OCI-LY1 (cell line): ENCODE measurements around the gene HLTF.

Source experiments
- H2AFZ ChIP-seq: fragments of 200-600 bp; sonication (generic), shearing (Covaris generic); 2 replicates; pipeline ENCODE4 v1.6.0; 2014; ENCODE audit warnings: antibody characterized with exemption, mild to moderate bottlenecking, low read length
- H3F3A ChIP-seq: fragments of 200-600 bp; sonication (generic), shearing (Covaris generic); 2 replicates; pipeline ENCODE4 v1.6.0; 2014; ENCODE audit warnings: mild to moderate bottlenecking, antibody characterized with exemption, low read length, moderate library complexity; ENCODE audit not compliant: insufficient read depth
- H3K27ac ChIP-seq: fragments of 200-600 bp; sonication (generic); 2 replicates; pipeline ENCODE4 v1.5.1; 2014; ENCODE audit warnings: low read length, mixed run types, mild to moderate bottlenecking, low read depth; ENCODE audit not compliant: poor library complexity, severe bottlenecking
- H3K27me3 ChIP-seq: fragments of 200-600 bp; sonication (generic); 2 replicates; pipeline ENCODE4 v1.6.0; 2014; ENCODE audit warnings: antibody characterized with exemption, mild to moderate bottlenecking, low read length, moderate library complexity; ENCODE audit not compliant: insufficient read depth
- H3K36me3 ChIP-seq: fragments of 200-600 bp; sonication (generic); 2 replicates; pipeline ENCODE4 v1.6.1; 2014; ENCODE audit warnings: mild to moderate bottlenecking, antibody characterized with exemption, low read length, moderate library complexity, mixed read lengths; ENCODE audit not compliant: insufficient read depth
- H3K4me1 ChIP-seq: fragments of 200-600 bp; sonication (generic); 2 replicates; pipeline ENCODE4 v1.5.1; 2014; ENCODE audit warnings: mild to moderate bottlenecking, low read length, moderate library complexity; ENCODE audit not compliant: insufficient read depth, severe bottlenecking
- H3K4me2 ChIP-seq: fragments of 200-600 bp; sonication (generic), shearing (Covaris generic); 2 replicates; pipeline ENCODE4 v1.6.1; 2014; ENCODE audit warnings: low read length
- H3K4me3 ChIP-seq: fragments of 200-600 bp; sonication (generic); 2 replicates; pipeline ENCODE4 v1.5.1; 2014; ENCODE audit warnings: low read length, low read depth, mild to moderate bottlenecking, mixed read lengths; ENCODE audit not compliant: poor library complexity, severe bottlenecking
- H3K79me2 ChIP-seq: fragments of 200-600 bp; shearing (Covaris generic); 2 replicates; pipeline ENCODE4 v1.6.1; 2016; ENCODE audit warnings: mixed run types, low read length, mixed read lengths; ENCODE audit not compliant: insufficient read depth
- H3K9ac ChIP-seq: fragments of 200-600 bp; sonication (generic), shearing (Covaris generic); 2 replicates; pipeline ENCODE4 v1.6.1; 2014; ENCODE audit warnings: mild to moderate bottlenecking, low read length, mixed read lengths
- H3K9me2 ChIP-seq: fragments of 200-600 bp; sonication (generic), shearing (Covaris generic); 2 replicates; pipeline ENCODE4 v1.6.1; 2014; ENCODE audit warnings: low read depth, mild to moderate bottlenecking, low read length, mixed read lengths
- H3K9me3 ChIP-seq: fragments of 200-600 bp; shearing (Covaris generic); 2 replicates; pipeline ENCODE4 v1.6.1; 2014; ENCODE audit warnings: low read length, mixed read lengths
- H4K20me1 ChIP-seq: fragments of 200-600 bp; sonication (generic), shearing (Covaris generic); 2 replicates; pipeline ENCODE4 v1.6.0; 2016; ENCODE audit warnings: mild to moderate bottlenecking, low read length; ENCODE audit not compliant: insufficient read depth
- CTCF ChIP-seq: fragments of 200-600 bp; sonication (generic), shearing (Covaris generic); IDR thresholded peaks from 2 replicates; pipeline ENCODE4 v1.5.1; 2017; ENCODE audit warnings: mild to moderate bottlenecking, antibody characterized with exemption, low read length, moderate library complexity, mixed read lengths
- EZH2 ChIP-seq: fragments of 200-600 bp; sonication (generic), shearing (Covaris generic); IDR thresholded peaks from 2 replicates; pipeline ENCODE4 v1.8.0; 2017; ENCODE audit warnings: borderline replicate concordance, mixed run types, mild to moderate bottlenecking, antibody characterized with exemption, low read length, moderate library complexity, mixed read lengths

HLTF gene

GRCh38 chr3:149067883-149068282 is 18.4 kb downstream of the HLTF start:
- no peak overlapping the region for H3K9ac ChIP-seq
- H3K4me2 ChIP-seq: no peak overlapping the region
- H3K4me1 ChIP-seq: no peaks in the 10 kb centered on the region
- no peaks in the 10 kb centered on the region for H3F3A ChIP-seq
- no peak overlapping the region for H3K4me3 ChIP-seq
- no peaks in the 10 kb centered on the region for H3K9me2 ChIP-seq
- no peak overlapping the region for H3K27ac ChIP-seq
- no peak overlapping the region for H2AFZ ChIP-seq
- H4K20me1 ChIP-seq: no peaks in the 10 kb centered on the region
- peaks cover 96% of the 10 kb centered on the region for H3K36me3 ChIP-seq
- H3K27me3 ChIP-seq: no peaks in the 10 kb centered on the region
- TF ChIP-seq CTCF (no peak), EZH2 (no peak)
- H3K9me3 ChIP-seq: no peaks in the 10 kb centered on the region
- H3K79me2 ChIP-seq: no peaks in the 10 kb centered on the region

- Histone ChIP-seq H3K4me2 (no peak overlapping the region), H2AFZ (no peak overlapping the region), H3K79me2 (no peaks in the 10 kb centered on the region), H4K20me1 (no peaks in the 10 kb centered on the region), H3K36me3 (peaks cover 94% of the 10 kb centered on the region), H3K4me3 (no peak overlapping the region), H3F3A (no peaks in the 10 kb centered on the region), H3K9me2 (no peaks in the 10 kb centered on the region), H3K4me1 (no peaks in the 10 kb centered on the region), H3K9ac (no peak overlapping the region), H3K27ac (no peak overlapping the region), H3K27me3 (no peaks in the 10 kb centered on the region), H3K9me3 (no peaks in the 10 kb centered on the region)
- TF ChIP-seq EZH2: no peak
- no peak for TF ChIP-seq CTCF
Measured at GRCh38 chr3:149061776-149062175, 24.6 kb downstream of the HLTF start.

- TF ChIP-seq EZH2 (no peak), CTCF (no peak)
- Histone ChIP-seq H3K9me2 (no peaks in the 10 kb centered on the region), H4K20me1 (no peaks in the 10 kb centered on the region), H3K9ac (no peak overlapping the region), H3K4me1 (no peaks in the 10 kb centered on the region), H2AFZ (no peak overlapping the region), H3K4me2 (no peak overlapping the region), H3K36me3 (peaks cover 93% of the 10 kb centered on the region), H3F3A (no peaks in the 10 kb centered on the region), H3K9me3 (no peaks in the 10 kb centered on the region), H3K27ac (no peak overlapping the region), H3K4me3 (no peak overlapping the region), H3K27me3 (no peaks in the 10 kb centered on the region), H3K79me2 (no peaks in the 10 kb centered on the region)
Measured at GRCh38 chr3:149058602-149059001, 27.7 kb downstream of the HLTF start.
